ENCODE data around the gene PHACTR1.

The PHACTR1 gene

GRCh38 chr6:12957321-12958051 is 240.9 kb downstream of the PHACTR1 start:
- peak; percentile 12 for DNase-seq

GRCh38 chr6:12958052-12958706 is 241.6 kb downstream of the PHACTR1 start:
- DNase-seq = no peak

- DNase-seq = no peak
Observed at GRCh38 chr6:12961761-12962160, 245.2 kb downstream of the PHACTR1 start.

- DNase-seq = no peak
Observed at GRCh38 chr6:12962529-12962928, 246.0 kb downstream of the PHACTR1 start.

GRCh38 chr6:12962987-12963386 is 246.4 kb downstream of the PHACTR1 start:
- DNase-seq = no peak

- no peak for DNase-seq
Observed at GRCh38 chr6:12963567-12963966, 247.0 kb downstream of the PHACTR1 start.

GRCh38 chr6:12967686-12968085 is 251.1 kb downstream of the PHACTR1 start:
- no peak for DNase-seq

GRCh38 chr6:12968290-12968689 is 251.7 kb downstream of the PHACTR1 start:
- no peak for DNase-seq

- DNase-seq = no peak
Observed at GRCh38 chr6:12968839-12969558, 252.4 kb downstream of the PHACTR1 start.

GRCh38 chr6:12969966-12970365 is 253.4 kb downstream of the PHACTR1 start:
- no peak for DNase-seq

- DNase-seq = no peak
Observed at GRCh38 chr6:12973386-12973785, 256.8 kb downstream of the PHACTR1 start.

GRCh38 chr6:12974551-12974950 is 258.0 kb downstream of the PHACTR1 start:
- DNase-seq = no peak

- DNase-seq = no peak
Observed at GRCh38 chr6:12976366-12976765, 259.8 kb downstream of the PHACTR1 start.

- DNase-seq = no peak
Observed at GRCh38 chr6:12977206-12977605, 260.6 kb downstream of the PHACTR1 start.

GRCh38 chr6:12977806-12978205 is 261.2 kb downstream of the PHACTR1 start:
- DNase-seq = no peak

- no peak for DNase-seq
Observed at GRCh38 chr6:12980741-12981140, 264.2 kb downstream of the PHACTR1 start.

- DNase-seq = no peak
Observed at GRCh38 chr6:12984776-12985175, 268.2 kb downstream of the PHACTR1 start.

GRCh38 chr6:12987783-12988182 is 271.2 kb downstream of the PHACTR1 start:
- no peak for DNase-seq

- no peak for DNase-seq
Observed at GRCh38 chr6:12990162-12990561, 273.6 kb downstream of the PHACTR1 start.

- DNase-seq = no peak
Observed at GRCh38 chr6:12991435-12991834, 274.9 kb downstream of the PHACTR1 start.

- DNase-seq = no peak
Observed at GRCh38 chr6:12992770-12993169, 276.2 kb downstream of the PHACTR1 start.

- DNase-seq = no peak
Observed at GRCh38 chr6:12993283-12993898, 276.8 kb downstream of the PHACTR1 start.

- no peak for DNase-seq
Observed at GRCh38 chr6:12995419-12995818, 278.9 kb downstream of the PHACTR1 start.

- no peak for DNase-seq
Observed at GRCh38 chr6:13000537-13000936, 284.0 kb downstream of the PHACTR1 start.

Data from NK-92 treated with Interleukin-12 subunit alpha and Interleukin-12 subunit beta, amount 100 ng/mL, for 24 hours (cell line).